SK-N-SH (cell line): ENCODE measurements around the gene ARID2. TPM values are rescaled to one million over a fixed set of nuclear protein-coding genes. Genes with fewer than 3 reads are reported as not detected.

Source experiments
- CTCF ChIA-PET: fragments of 300-600, 350-600 bp; formaldehyde crosslinking; extraction: SDS; loops from one replicate; lab custom pipeline; 2021; lab: Yijun Ruan, JAX
- POLR2A ChIA-PET: fragments of 350-600 bp; sonication (Branson Sonifier 250); formaldehyde crosslinking; extraction: SDS; loops from one replicate; lab custom pipeline; 2020; ENCODE audit warnings: antibody characterized with exemption, inconsistent platforms; lab: Yijun Ruan, JAX
- DNase-seq: peaks from one replicate; pipeline ENCODE4 v3.0.0; 2012
- H2AFZ ChIP-seq: fragments of 200-600 bp; sonication (generic); 2 replicates; pipeline ENCODE4 v1.8.1; 2016; ENCODE audit warnings: antibody characterized with exemption, mild to moderate bottlenecking, low read depth
- H3F3A ChIP-seq: fragments of 200-600 bp; sonication (generic); replicated peaks from 2 replicates; pipeline ENCODE3; 2016; ENCODE audit warnings: antibody characterized with exemption, mild to moderate bottlenecking; ENCODE audit not compliant: insufficient read depth
- H3K27ac ChIP-seq, 2 experiments: fragments of 200-500 bp in 1 of 2; fragments of 200-600 bp in 1 of 2; sonication (Bioruptor generic) in 1 of 2; sonication (generic), shearing (Covaris generic) in 1 of 2; 2 replicates each; pipeline versions ENCODE4 v1.5.1 to v1.6.1; 2014 to 2016; ENCODE audit warnings: low read depth in 2 of 2, inconsistent platforms in 1 of 2, low read length in 1 of 2, mild to moderate bottlenecking in 1 of 2, mixed read lengths in 1 of 2
- H3K27me3 ChIP-seq: fragments of 200-600 bp; sonication (generic), shearing (Covaris generic); 2 replicates; pipeline ENCODE4 v1.6.1; 2016; ENCODE audit warnings: mixed run types; ENCODE audit not compliant: insufficient read depth
- H3K36me3 ChIP-seq, 2 experiments: fragments of 200-500 bp in 1 of 2; fragments of 200-600 bp in 1 of 2; sonication (Bioruptor generic) in 1 of 2; sonication (generic) in 1 of 2; replicated peaks in 1 of 2; 2 replicates each; pipeline versions ENCODE3 to v1.5.1; 2014 to 2016; ENCODE audit warnings: low read length in 1 of 2, mild to moderate bottlenecking in 1 of 2; ENCODE audit not compliant: insufficient read depth in 2 of 2, control insufficient read depth in 1 of 2
- H3K4me1 ChIP-seq, 2 experiments: fragments of 200-500 bp in 1 of 2; fragments of 200-600 bp in 1 of 2; sonication (Bioruptor generic) in 1 of 2; sonication (generic), shearing (Covaris generic) in 1 of 2; 2 replicates each; pipeline versions ENCODE4 v1.5.1 to v1.6.1; 2014 to 2016; ENCODE audit warnings: low read depth in 1 of 2, low read length in 1 of 2, mixed run types in 1 of 2; ENCODE audit not compliant: insufficient read depth in 2 of 2, control insufficient read depth in 1 of 2
- H3K4me2 ChIP-seq: fragments of 200-600 bp; sonication (generic), shearing (Covaris generic); 2 replicates; pipeline ENCODE4 v1.6.1; 2017; ENCODE audit warnings: mixed run types
- H3K4me3 ChIP-seq, 2 experiments: fragments of 200-500 bp in 1 of 2; fragments of 200-600 bp in 1 of 2; sonication (Bioruptor generic) in 1 of 2; sonication (generic), shearing (Covaris generic) in 1 of 2; 2 replicates each; pipeline versions ENCODE4 v1.5.1 to v1.8.1; 2014 to 2016; ENCODE audit warnings: low read depth in 2 of 2, inconsistent platforms in 1 of 2, low read length in 1 of 2, mild to moderate bottlenecking in 1 of 2, mixed read lengths in 1 of 2, moderate library complexity in 1 of 2
- H3K79me2 ChIP-seq: fragments of 200-600 bp; sonication (generic); 2 replicates; pipeline ENCODE4 v1.8.1; 2017; ENCODE audit warnings: mild to moderate bottlenecking; ENCODE audit not compliant: insufficient read depth
- H3K9ac ChIP-seq: fragments of 200-600 bp; sonication (generic); 2 replicates; pipeline ENCODE4 v1.6.1; 2017; ENCODE audit warnings: mixed run types
- H3K9me2 ChIP-seq: fragments of 200-600 bp; sonication (generic); 2 replicates; pipeline ENCODE4 v1.6.1; 2017; ENCODE audit warnings: mixed run types
- H3K9me3 ChIP-seq: fragments of 200-600 bp; sonication (generic); 2 replicates; pipeline ENCODE4 v1.6.1; 2017; ENCODE audit warnings: mixed run types, mild to moderate bottlenecking, moderate library complexity
- H4K20me1 ChIP-seq: fragments of 200-600 bp; sonication (generic); 2 replicates; pipeline ENCODE4 v1.6.1; 2017; ENCODE audit warnings: mild to moderate bottlenecking, mixed run types; ENCODE audit not compliant: insufficient read depth
- CHD2 ChIP-seq: fragments of 150-350 bp; IDR thresholded peaks from 2 replicates; pipeline ENCODE4 v1.6.1; 2018; ENCODE audit warnings: low read length; ENCODE audit not compliant: partially characterized antibody
- ELF1 ChIP-seq: IDR thresholded peaks from 2 replicates; pipeline ENCODE4 v1.4.0; 2012
- EP300 ChIP-seq, 2 experiments: IDR thresholded peaks; 2 replicates each; pipeline versions ENCODE4 v1.4.0 to v1.6.1; 2012; ENCODE audit warnings: borderline replicate concordance in 1 of 2, low read depth in 1 of 2, low read length in 1 of 2
- FOSL2 ChIP-seq: IDR thresholded peaks from 2 replicates; pipeline ENCODE4 v1.4.0; 2012; ENCODE audit warnings: low read depth, mild to moderate bottlenecking, moderate library complexity, borderline replicate concordance
- FOXM1 ChIP-seq: IDR thresholded peaks from 2 replicates; pipeline ENCODE4 v1.4.0; 2012; ENCODE audit warnings: low read depth, mild to moderate bottlenecking
- NFIC ChIP-seq: IDR thresholded peaks from 2 replicates; pipeline ENCODE4 v1.4.0; 2012; ENCODE audit warnings: borderline replicate concordance
- NRF1 ChIP-seq: IDR thresholded peaks from 2 replicates; pipeline ENCODE4 v1.6.1; 2012; ENCODE audit warnings: low read depth, mild to moderate bottlenecking, low read length
- POLR2AphosphoS5 ChIP-seq: IDR thresholded peaks from 2 replicates; pipeline ENCODE4 v1.6.1; 2012; ENCODE audit warnings: low read depth, low read length
- RAD21 ChIP-seq: IDR thresholded peaks from 2 replicates; pipeline ENCODE4 v1.6.1; 2012; ENCODE audit warnings: mild to moderate bottlenecking, low read length
- SIN3A ChIP-seq: IDR thresholded peaks from 2 replicates; pipeline ENCODE4 v1.6.1; 2012; ENCODE audit warnings: low read depth, mild to moderate bottlenecking, low read length, moderate library complexity, borderline replicate concordance
- TAF1 ChIP-seq: IDR thresholded peaks from 2 replicates; pipeline ENCODE4 v1.6.1; 2012; ENCODE audit warnings: low read depth, mild to moderate bottlenecking, low read length, moderate library complexity, borderline replicate concordance
- TCF12 ChIP-seq: IDR thresholded peaks from 2 replicates; pipeline ENCODE4 v1.4.0; 2012
- TEAD4 ChIP-seq: IDR thresholded peaks from 2 replicates; pipeline ENCODE4 v1.4.0; 2012; ENCODE audit warnings: mild to moderate bottlenecking, borderline replicate concordance; ENCODE audit not compliant: insufficient read depth
- YY1 ChIP-seq: IDR thresholded peaks from 2 replicates; pipeline ENCODE4 v1.4.0; 2012; ENCODE audit warnings: low read depth, mild to moderate bottlenecking
- WGBS: methylation state at CpG from one replicate; pipeline ENCODE4 v1.1.6; 2017; ENCODE audit warnings: low lambda C conversion rate; 5-methylcytosine and 5-hydroxymethylcytosine counted together
- polyA plus RNA-seq, 3 experiments: library from polyadenylated mRNA; depleted of rRNA; stranded (reverse); fragments of >200 nt; gene quantifications; 2 replicates each; pipeline ENCODE4 v1.2.3, GENCODE V29; 2012
- TF ChIP-seq, protein P1 (sequence below): IDR thresholded peaks from 2 replicates; pipeline ENCODE4 v1.6.1; 2012; ENCODE audit warnings: mild to moderate bottlenecking, low read depth, low read length, moderate library complexity
- TF ChIP-seq, protein P2 (sequence below): IDR thresholded peaks from 2 replicates; pipeline ENCODE4 v1.4.0; 2012; ENCODE audit warnings: low read depth
- TF ChIP-seq, protein P3 (sequence below): fragments of 150-350 bp; IDR thresholded peaks from 2 replicates; pipeline ENCODE4 v1.6.1; 2017; ENCODE audit warnings: antibody characterized with exemption, low read length, low read depth, borderline replicate concordance
- TF ChIP-seq, protein P4 (sequence below): IDR thresholded peaks from 2 replicates; pipeline ENCODE4 v1.4.0; 2012; ENCODE audit warnings: low read depth, borderline replicate concordance

Gene ARID2
- polyA plus RNA-seq, 1 of the 3 experiments (the other 2 are of a cell fraction): 5.9 TPM

DNA sequence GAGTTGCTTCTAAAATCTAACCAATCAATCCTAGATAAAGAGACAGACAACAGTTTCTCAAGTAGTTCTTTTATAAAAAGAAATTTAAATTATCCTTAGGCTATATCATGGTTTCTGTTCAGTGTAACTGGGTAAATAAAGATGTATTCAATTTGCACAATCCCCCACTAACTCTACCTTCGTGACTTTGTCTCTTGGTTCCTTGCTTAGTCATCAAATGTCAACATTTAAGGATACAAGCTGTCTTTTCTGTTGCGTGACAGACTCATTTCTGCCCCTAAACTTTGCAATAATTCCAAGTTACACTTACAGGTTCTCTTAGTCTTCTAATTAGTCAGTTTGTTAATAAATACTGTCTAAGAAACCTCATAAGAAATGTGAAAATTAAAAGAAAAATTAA is 210.3 kb downstream of the ARID2 start:
- H2AFZ ChIP-seq: no peak overlapping the region
- POLR2A ChIA-PET: no interaction called here

DNA sequence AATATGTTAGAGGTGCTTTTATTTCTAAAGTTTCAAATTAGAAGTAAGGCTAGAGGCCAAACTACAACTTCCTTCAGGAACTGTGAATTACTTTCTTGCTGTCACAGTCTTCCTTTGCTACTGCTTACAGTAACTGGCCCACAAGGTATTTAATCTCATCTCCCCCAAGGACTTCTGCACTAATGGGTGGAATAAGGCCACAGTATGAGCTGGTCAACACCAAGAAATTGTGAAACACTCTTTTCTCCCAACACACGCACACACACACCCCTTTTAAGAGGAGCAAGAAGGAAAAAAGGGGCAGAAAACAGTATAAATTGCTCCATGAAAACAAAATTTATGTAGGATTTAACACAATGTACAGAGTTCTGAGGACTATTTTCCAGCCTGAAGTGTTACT is 215.3 kb downstream of the ARID2 start:
- Histone ChIP-seq H3K4me1 (peaks cover 0 to 3% of the 10 kb centered on the region in 2 experiments; a peak in 2 of 4 replicates), H3K4me2 (no peak overlapping the region), H4K20me1 (no peaks in the 10 kb centered on the region), H3K27ac (no peak overlapping the region), H3K36me3 (peaks cover 69 to 73% of the 10 kb centered on the region in 2 experiments), H3K4me3 (no peak overlapping the region), H3K27me3 (no peaks in the 10 kb centered on the region), H3K9ac (no peak overlapping the region), H2AFZ (no peak overlapping the region), H3K9me2 (no peaks in the 10 kb centered on the region), H3K79me2 (peaks cover 6% of the 10 kb centered on the region; the same call in 1 of the 2 replicates), H3F3A (no peaks in the 10 kb centered on the region), H3K9me3 (no peaks in the 10 kb centered on the region)
- DNase-seq: no peak
- ChIA-PET POLR2A (no interaction called here), CTCF (no interaction called here)
- WGBS: 89% methylated on average over 1 of the region's 1 CpG
- TF ChIP-seq RAD21 (no peak), NFIC (no peak), POLR2AphosphoS5 (no peak), TCF12 (no peak)

More for the DNA sequence above, 210.3 kb downstream of the ARID2 start:
- Histone ChIP-seq H3K4me3 (no peak overlapping the region), H3F3A (no peaks in the 10 kb centered on the region), H3K9me2 (no peaks in the 10 kb centered on the region), H3K4me1 (peaks cover 0 to 3% of the 10 kb centered on the region in 2 experiments; a peak in 2 of 4 replicates), H3K9me3 (no peaks in the 10 kb centered on the region), H3K27me3 (no peaks in the 10 kb centered on the region), H4K20me1 (no peaks in the 10 kb centered on the region), H3K27ac (no peak overlapping the region), H3K9ac (no peak overlapping the region), H3K79me2 (peaks cover 11% of the 10 kb centered on the region), H3K36me3 (peaks cover 40 to 61% of the 10 kb centered on the region in 2 experiments), H3K4me2 (no peak overlapping the region)
- no peak for DNase-seq
- CTCF ChIA-PET: no interaction called here
- 71% methylated on average over 2 of the region's 2 CpGs for WGBS
- TF ChIP-seq FOXM1: no peak

DNA sequence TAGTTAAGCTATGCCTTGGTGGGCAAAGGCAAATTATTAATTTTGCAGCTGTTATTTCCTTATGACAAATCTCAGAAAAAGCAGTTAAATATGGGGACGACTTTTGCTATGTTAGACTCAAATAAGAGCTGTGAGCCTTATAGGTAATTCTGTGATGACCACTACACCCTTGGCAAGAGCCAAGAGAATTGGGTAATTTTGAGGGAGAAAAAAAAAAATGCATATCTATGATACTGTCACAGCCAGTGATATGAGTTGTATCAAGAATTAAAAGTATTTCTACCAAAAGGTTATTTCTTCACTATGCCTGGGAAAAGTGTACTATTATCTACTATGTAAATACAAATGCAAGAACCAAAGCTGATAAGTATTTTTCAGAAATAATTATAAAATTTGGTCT is 216.9 kb downstream of the ARID2 start:
- no peaks in the 10 kb centered on the region for H3K27me3 ChIP-seq
- H3K4me3 ChIP-seq: no peak overlapping the region
- no peaks in the 10 kb centered on the region for H3K9me2 ChIP-seq
- peaks cover 6% of the 10 kb centered on the region for H3F3A ChIP-seq
- no peak overlapping the region for H3K9ac ChIP-seq
- DNase-seq: no peak
- peaks cover 0 to 3% of the 10 kb centered on the region in 2 experiments; a peak in 2 of 4 replicates for H3K4me1 ChIP-seq
- 87% methylated on average over 1 of the region's 1 CpG for WGBS
- TF ChIP-seq NRF1: no peak
- no peak for TF ChIP-seq EP300 (IDR thresholded peaks at IDR 0.05; ENCODE audit: borderline replicate concordance in 1 of 2, low read depth in 1 of 2, low read length in 1 of 2)
- TF ChIP-seq YY1: no peak
- TF ChIP-seq CHD2: no peak
- TF ChIP-seq, protein P1, sequence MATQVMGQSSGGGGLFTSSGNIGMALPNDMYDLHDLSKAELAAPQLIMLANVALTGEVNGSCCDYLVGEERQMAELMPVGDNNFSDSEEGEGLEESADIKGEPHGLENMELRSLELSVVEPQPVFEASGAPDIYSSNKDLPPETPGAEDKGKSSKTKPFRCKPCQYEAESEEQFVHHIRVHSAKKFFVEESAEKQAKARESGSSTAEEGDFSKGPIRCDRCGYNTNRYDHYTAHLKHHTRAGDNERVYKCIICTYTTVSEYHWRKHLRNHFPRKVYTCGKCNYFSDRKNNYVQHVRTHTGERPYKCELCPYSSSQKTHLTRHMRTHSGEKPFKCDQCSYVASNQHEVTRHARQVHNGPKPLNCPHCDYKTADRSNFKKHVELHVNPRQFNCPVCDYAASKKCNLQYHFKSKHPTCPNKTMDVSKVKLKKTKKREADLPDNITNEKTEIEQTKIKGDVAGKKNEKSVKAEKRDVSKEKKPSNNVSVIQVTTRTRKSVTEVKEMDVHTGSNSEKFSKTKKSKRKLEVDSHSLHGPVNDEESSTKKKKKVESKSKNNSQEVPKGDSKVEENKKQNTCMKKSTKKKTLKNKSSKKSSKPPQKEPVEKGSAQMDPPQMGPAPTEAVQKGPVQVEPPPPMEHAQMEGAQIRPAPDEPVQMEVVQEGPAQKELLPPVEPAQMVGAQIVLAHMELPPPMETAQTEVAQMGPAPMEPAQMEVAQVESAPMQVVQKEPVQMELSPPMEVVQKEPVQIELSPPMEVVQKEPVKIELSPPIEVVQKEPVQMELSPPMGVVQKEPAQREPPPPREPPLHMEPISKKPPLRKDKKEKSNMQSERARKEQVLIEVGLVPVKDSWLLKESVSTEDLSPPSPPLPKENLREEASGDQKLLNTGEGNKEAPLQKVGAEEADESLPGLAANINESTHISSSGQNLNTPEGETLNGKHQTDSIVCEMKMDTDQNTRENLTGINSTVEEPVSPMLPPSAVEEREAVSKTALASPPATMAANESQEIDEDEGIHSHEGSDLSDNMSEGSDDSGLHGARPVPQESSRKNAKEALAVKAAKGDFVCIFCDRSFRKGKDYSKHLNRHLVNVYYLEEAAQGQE: no peak
- TF ChIP-seq TEAD4: no peak
- no peak for TF ChIP-seq FOSL2
- TF ChIP-seq SIN3A: no peak
- TF ChIP-seq, protein P2, sequence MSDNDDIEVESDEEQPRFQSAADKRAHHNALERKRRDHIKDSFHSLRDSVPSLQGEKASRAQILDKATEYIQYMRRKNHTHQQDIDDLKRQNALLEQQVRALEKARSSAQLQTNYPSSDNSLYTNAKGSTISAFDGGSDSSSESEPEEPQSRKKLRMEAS: no peak
- TF ChIP-seq RAD21: no peak
- TF ChIP-seq, protein P3, sequence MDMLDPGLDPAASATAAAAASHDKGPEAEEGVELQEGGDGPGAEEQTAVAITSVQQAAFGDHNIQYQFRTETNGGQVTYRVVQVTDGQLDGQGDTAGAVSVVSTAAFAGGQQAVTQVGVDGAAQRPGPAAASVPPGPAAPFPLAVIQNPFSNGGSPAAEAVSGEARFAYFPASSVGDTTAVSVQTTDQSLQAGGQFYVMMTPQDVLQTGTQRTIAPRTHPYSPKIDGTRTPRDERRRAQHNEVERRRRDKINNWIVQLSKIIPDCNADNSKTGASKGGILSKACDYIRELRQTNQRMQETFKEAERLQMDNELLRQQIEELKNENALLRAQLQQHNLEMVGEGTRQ: no peak
- TF ChIP-seq TAF1: no peak
- TF ChIP-seq ELF1: no peak
- TF ChIP-seq, protein P4, sequence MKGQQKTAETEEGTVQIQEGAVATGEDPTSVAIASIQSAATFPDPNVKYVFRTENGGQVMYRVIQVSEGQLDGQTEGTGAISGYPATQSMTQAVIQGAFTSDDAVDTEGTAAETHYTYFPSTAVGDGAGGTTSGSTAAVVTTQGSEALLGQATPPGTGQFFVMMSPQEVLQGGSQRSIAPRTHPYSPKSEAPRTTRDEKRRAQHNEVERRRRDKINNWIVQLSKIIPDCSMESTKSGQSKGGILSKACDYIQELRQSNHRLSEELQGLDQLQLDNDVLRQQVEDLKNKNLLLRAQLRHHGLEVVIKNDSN: no peak
- CTCF ChIA-PET: no interaction called here
- H3K27ac ChIP-seq: no peak overlapping the region
- peaks cover 2% of the 10 kb centered on the region; the same call in 1 of the 2 replicates for H3K79me2 ChIP-seq
- H3K9me3 ChIP-seq: no peaks in the 10 kb centered on the region
- H4K20me1 ChIP-seq: no peaks in the 10 kb centered on the region
- POLR2A ChIA-PET: no interaction called here
- H3K36me3 ChIP-seq: peaks cover 67 to 72% of the 10 kb centered on the region in 2 experiments
- H3K4me2 ChIP-seq: no peak overlapping the region
- no peak overlapping the region for H2AFZ ChIP-seq
